Measurements from ENCODE around the gene BBX. TPM values are rescaled to one million over a fixed set of nuclear protein-coding genes. Genes with fewer than 3 reads are reported as not detected.

Gene BBX
- total RNA-seq, 1 donor from 2014 or later: 51.6 TPM

DNA sequence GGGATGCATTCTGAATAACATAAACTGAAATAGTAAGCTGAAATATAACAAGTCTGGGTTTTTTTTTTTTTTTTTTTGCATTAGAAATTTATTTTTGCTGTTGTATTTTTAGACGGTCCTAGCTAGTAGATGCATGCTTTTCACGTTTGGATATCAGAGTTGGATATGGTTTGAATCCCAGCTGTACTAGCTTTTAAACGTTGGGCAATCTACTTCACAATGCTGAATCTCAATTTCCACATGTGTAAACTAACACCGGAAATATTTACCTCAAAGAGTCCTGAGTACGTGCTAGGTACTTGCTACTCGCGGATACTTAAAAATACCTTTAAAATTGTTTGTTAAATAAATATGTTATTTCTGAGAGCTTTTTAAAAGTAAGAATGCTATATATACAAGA is 139.8 kb downstream of the BBX start:
- H3K4me1 Mint-ChIP-seq: peaks cover 42% of the 10 kb centered on the region
- DNase-seq (ENCODE audit: low read depth, low spot score): no peak
- TF ChIP-seq, protein P1, sequence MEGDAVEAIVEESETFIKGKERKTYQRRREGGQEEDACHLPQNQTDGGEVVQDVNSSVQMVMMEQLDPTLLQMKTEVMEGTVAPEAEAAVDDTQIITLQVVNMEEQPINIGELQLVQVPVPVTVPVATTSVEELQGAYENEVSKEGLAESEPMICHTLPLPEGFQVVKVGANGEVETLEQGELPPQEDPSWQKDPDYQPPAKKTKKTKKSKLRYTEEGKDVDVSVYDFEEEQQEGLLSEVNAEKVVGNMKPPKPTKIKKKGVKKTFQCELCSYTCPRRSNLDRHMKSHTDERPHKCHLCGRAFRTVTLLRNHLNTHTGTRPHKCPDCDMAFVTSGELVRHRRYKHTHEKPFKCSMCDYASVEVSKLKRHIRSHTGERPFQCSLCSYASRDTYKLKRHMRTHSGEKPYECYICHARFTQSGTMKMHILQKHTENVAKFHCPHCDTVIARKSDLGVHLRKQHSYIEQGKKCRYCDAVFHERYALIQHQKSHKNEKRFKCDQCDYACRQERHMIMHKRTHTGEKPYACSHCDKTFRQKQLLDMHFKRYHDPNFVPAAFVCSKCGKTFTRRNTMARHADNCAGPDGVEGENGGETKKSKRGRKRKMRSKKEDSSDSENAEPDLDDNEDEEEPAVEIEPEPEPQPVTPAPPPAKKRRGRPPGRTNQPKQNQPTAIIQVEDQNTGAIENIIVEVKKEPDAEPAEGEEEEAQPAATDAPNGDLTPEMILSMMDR (conservative IDR thresholded peaks at IDR 0.05): no peak
- H3K27me3 Mint-ChIP-seq (ENCODE audit: low read depth): no peaks in the 10 kb centered on the region
- no peak overlapping the region for H3K4me3 Mint-ChIP-seq
- no peak overlapping the region for H3K27ac Mint-ChIP-seq (ENCODE audit: unreplicated experiment)
- H3K9me3 Mint-ChIP-seq: no peaks in the 10 kb centered on the region
- H3K36me3 Mint-ChIP-seq (ENCODE audit: low read depth): no peaks in the 10 kb centered on the region

GRCh38 chr3:107663266-107663665 is 140.5 kb downstream of the BBX start:
- H3K27me3 Mint-ChIP-seq (ENCODE audit: low read depth): no peaks in the 10 kb centered on the region
- DNase-seq (ENCODE audit: low read depth, low spot score): no peak
- H3K9me3 Mint-ChIP-seq: no peaks in the 10 kb centered on the region
- no peak overlapping the region for H3K27ac Mint-ChIP-seq (ENCODE audit: unreplicated experiment)
- TF ChIP-seq, protein P1 (conservative IDR thresholded peaks at IDR 0.05): no peak
- no peaks in the 10 kb centered on the region for H3K36me3 Mint-ChIP-seq (ENCODE audit: low read depth)
- peaks cover 46% of the 10 kb centered on the region for H3K4me1 Mint-ChIP-seq
- no peak overlapping the region for H3K4me3 Mint-ChIP-seq

DNA sequence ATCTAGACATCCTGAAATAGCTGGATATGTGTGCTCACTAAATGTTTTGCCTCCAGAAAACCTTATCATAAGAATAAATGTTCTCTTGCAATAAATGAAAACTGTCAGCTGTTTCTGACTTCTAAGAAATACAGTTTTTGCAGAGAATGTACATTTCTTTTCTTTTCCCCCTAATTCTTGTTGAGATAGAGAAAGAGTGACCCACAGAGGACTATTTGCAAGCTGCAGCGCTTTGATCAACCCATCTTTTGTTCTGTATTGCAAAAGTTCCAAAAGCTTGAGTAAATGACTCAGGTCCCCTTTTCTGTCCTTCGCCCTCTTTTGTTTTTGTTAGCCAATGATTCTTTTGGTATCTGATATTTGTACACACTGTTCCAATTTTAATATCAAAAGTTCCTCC is 141.9 kb downstream of the BBX start:
- peak overlapping the region; percentile 44 for H3K27ac Mint-ChIP-seq (ENCODE audit: unreplicated experiment)
- H3K4me3 Mint-ChIP-seq: no peak overlapping the region
- no peaks in the 10 kb centered on the region for H3K27me3 Mint-ChIP-seq (ENCODE audit: low read depth)
- H3K9me3 Mint-ChIP-seq: no peaks in the 10 kb centered on the region
- DNase-seq (ENCODE audit: low read depth, low spot score): no peak
- peaks cover 60% of the 10 kb centered on the region for H3K4me1 Mint-ChIP-seq
- TF ChIP-seq, protein P1 (conservative IDR thresholded peaks at IDR 0.05): peak; percentile 16
- H3K36me3 Mint-ChIP-seq (ENCODE audit: low read depth): no peaks in the 10 kb centered on the region

DNA sequence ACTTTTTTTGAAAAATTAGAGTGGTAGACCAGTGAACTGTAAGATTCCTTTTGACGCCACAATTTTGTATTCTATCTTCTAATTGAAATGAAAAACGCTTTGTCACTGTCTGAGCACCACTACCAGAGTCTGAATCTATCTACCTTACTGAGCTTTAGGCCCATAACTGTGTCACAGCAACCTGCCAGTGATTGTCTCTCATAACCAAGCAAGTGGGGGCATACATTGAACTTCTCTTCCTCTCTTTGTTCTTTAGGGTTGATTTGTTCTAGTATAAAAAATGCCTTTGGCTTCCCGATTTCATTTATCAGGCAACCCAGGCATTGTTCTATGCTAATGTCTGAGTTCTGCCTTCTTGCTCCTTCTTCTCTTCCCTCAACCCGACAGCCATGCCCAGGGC is 142.6 kb downstream of the BBX start:
- H3K4me1 Mint-ChIP-seq: peaks cover 60% of the 10 kb centered on the region
- H3K27ac Mint-ChIP-seq (ENCODE audit: unreplicated experiment): peak overlapping the region; percentile 54
- H3K9me3 Mint-ChIP-seq: no peaks in the 10 kb centered on the region
- no peak overlapping the region for H3K4me3 Mint-ChIP-seq
- no peaks in the 10 kb centered on the region for H3K36me3 Mint-ChIP-seq (ENCODE audit: low read depth)
- no peaks in the 10 kb centered on the region for H3K27me3 Mint-ChIP-seq (ENCODE audit: low read depth)
- TF ChIP-seq, protein P1 (conservative IDR thresholded peaks at IDR 0.05): no peak
- DNase-seq (ENCODE audit: low read depth, low spot score): no peak

- H3K4me3 Mint-ChIP-seq: no peak overlapping the region
- no peaks in the 10 kb centered on the region for H3K27me3 Mint-ChIP-seq (ENCODE audit: low read depth)
- H3K36me3 Mint-ChIP-seq (ENCODE audit: low read depth): no peaks in the 10 kb centered on the region
- no peaks in the 10 kb centered on the region for H3K9me3 Mint-ChIP-seq
- TF ChIP-seq, protein P1 (conservative IDR thresholded peaks at IDR 0.05): no peak
- peak overlapping the region; percentile 66 for H3K27ac Mint-ChIP-seq (ENCODE audit: unreplicated experiment)
- no peak for DNase-seq (ENCODE audit: low read depth, low spot score)
- peaks cover 54% of the 10 kb centered on the region for H3K4me1 Mint-ChIP-seq
Observed at GRCh38 chr3:107666853-107667252, 144.1 kb downstream of the BBX start.

- H3K27ac Mint-ChIP-seq (ENCODE audit: unreplicated experiment): peak overlapping the region; percentile 8
- H3K9me3 Mint-ChIP-seq: no peaks in the 10 kb centered on the region
- no peak for DNase-seq (ENCODE audit: low read depth, low spot score)
- no peak overlapping the region for H3K4me3 Mint-ChIP-seq
- no peaks in the 10 kb centered on the region for H3K36me3 Mint-ChIP-seq (ENCODE audit: low read depth)
- no peaks in the 10 kb centered on the region for H3K27me3 Mint-ChIP-seq (ENCODE audit: low read depth)
- peaks cover 57% of the 10 kb centered on the region for H3K4me1 Mint-ChIP-seq
- TF ChIP-seq, protein P1 (conservative IDR thresholded peaks at IDR 0.05): no peak
Observed at GRCh38 chr3:107668416-107668815, 145.7 kb downstream of the BBX start.
